Activated naive CD4-positive, alpha-beta T cell treated with anti-CD3 and anti-CD28 coated beads for 36 hours (primary cell): ENCODE results near the gene SARS2. TPM values are rescaled to one million over a fixed set of nuclear protein-coding genes. Genes with fewer than 3 reads are reported as not detected.

Source experiments
- total RNA-seq, 2 experiments: library from RNA; stranded (reverse); gene quantifications; one replicate each; pipeline ENCODE4 v1.2.3, GENCODE V29; 2021

The SARS2 gene
- total RNA-seq, 2 experiments from 2014 or later: 43.6 to 52.6 TPM

Other genes starting within 250 kb of the SARS2 start
- gene CAPN12, start 186.3 kb downstream of the SARS2 start, total RNA-seq: 1 to 10 TPM; 1.9 to 2.2 TPM
- not detected for gene LGALS7, start 157.2 kb downstream of the SARS2 start, total RNA-seq
- gene LGALS7B, start 141.6 kb downstream of the SARS2 start, total RNA-seq: not detected
- gene LGALS4, start 117.8 kb downstream of the SARS2 start, total RNA-seq: not detected
- 100 to 1,000 TPM; 137 to 145 TPM for gene ECH1, start 99.0 kb downstream of the SARS2 start, total RNA-seq
- 100 to 1,000 TPM; 777 to 829 TPM for gene HNRNPL, start 80.8 kb downstream of the SARS2 start, total RNA-seq
- 100 to 1,000 TPM; 107 to 117 TPM for gene RINL, start 52.5 kb downstream of the SARS2 start, total RNA-seq
- gene SIRT2, start 31.1 kb downstream of the SARS2 start, total RNA-seq: 10 to 100 TPM; 18.2 to 19.6 TPM
- 10 to 100 TPM; 47.2 to 52.7 TPM for gene NFKBIB, start 30.8 kb downstream of the SARS2 start, total RNA-seq
- gene CCER2, start 18.6 kb downstream of the SARS2 start, total RNA-seq: under 1 TPM; 0.26 to 0.44 TPM
- gene MRPS12, start 181 bp upstream of the SARS2 start, total RNA-seq: 10 to 100 TPM; 49.0 to 56.0 TPM
- under 1 TPM in 1 of 2 experiments, not detected in 1; 0.07 TPM for gene FBXO17, start 45.0 kb upstream of the SARS2 start, total RNA-seq
- gene FBXO27, start 101.8 kb upstream of the SARS2 start, total RNA-seq: 1 to 10 TPM; 1.0 to 1.8 TPM
- not detected for gene ACP7, start 153.6 kb upstream of the SARS2 start, total RNA-seq
- gene PAK4, start 195.0 kb upstream of the SARS2 start, total RNA-seq: 10 to 100 TPM; 16.9 to 18.1 TPM